ENCODE results near the gene PLA2G2A.
"Not testable (repeated sequence)": the region's sequence is repeated elsewhere in the genome, so short reads cannot be mapped to it uniquely, and the experiment has no call there.

DNA sequence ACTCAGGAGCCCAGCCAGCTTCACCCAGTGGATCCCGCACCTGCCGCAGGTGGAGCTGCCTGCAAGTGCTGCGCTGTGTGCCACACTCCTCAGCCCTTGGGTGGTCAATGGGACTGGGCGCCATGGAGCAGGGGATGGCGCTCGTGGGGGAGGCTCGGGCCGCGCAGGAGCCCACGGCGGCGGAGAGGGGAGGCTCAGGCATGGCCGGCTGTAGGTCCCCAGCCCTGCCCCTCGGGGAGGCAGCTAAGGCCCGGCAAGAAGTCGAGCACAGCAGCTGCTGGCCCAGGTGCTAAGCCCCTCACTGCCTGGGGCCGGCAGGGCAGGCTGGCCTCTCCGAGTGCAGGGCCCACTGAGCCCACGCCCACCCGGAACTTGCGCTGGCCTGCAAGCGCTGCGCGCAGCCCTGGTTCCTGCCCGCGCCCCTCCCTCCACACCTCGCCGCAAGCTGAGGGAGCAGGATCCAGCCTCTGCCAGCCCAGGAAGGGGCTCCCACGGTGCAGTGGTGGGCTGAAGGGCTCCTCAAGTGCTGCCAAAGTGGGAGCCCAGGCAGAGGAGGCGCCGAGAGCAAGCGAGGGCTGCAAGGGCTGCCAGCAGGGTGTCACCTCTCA lies 5.1 kb upstream of the PLA2G2A start:
- TF ChIP-seq, protein P1, sequence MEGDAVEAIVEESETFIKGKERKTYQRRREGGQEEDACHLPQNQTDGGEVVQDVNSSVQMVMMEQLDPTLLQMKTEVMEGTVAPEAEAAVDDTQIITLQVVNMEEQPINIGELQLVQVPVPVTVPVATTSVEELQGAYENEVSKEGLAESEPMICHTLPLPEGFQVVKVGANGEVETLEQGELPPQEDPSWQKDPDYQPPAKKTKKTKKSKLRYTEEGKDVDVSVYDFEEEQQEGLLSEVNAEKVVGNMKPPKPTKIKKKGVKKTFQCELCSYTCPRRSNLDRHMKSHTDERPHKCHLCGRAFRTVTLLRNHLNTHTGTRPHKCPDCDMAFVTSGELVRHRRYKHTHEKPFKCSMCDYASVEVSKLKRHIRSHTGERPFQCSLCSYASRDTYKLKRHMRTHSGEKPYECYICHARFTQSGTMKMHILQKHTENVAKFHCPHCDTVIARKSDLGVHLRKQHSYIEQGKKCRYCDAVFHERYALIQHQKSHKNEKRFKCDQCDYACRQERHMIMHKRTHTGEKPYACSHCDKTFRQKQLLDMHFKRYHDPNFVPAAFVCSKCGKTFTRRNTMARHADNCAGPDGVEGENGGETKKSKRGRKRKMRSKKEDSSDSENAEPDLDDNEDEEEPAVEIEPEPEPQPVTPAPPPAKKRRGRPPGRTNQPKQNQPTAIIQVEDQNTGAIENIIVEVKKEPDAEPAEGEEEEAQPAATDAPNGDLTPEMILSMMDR (IDR thresholded peaks at IDR 0.05) = not testable (repeated sequence)
- not testable (repeated sequence) for TF ChIP-seq POLR2A, EP300 (IDR thresholded peaks at IDR 0.05)
